ENCODE measurements around the gene ERN2. TPM values are rescaled to one million over a fixed set of nuclear protein-coding genes. Genes with fewer than 3 reads are reported as not detected.

Gene ERN2
- polyA plus RNA-seq, 3 donors = not detected

GRCh38 chr16:23728112-23728477 lies 15.1 kb upstream of the ERN2 start:
- Histone ChIP-seq H3K79me2 (ENCODE audit: insufficient read depth, low read length) (no peaks in the 10 kb centered on the region), H3K9ac (ENCODE audit: insufficient read depth, low read length, poor library complexity, severe bottlenecking) (no peak overlapping the region), H3K4me3 (replicated peaks in 1 of 3; ENCODE audit: low read depth in 2 of 3, low read length in 3 of 3) (no peak overlapping the region), H4K20me1 (ENCODE audit: insufficient read depth, low read length) (no peaks in the 10 kb centered on the region), H3K4me1 (ENCODE audit: control insufficient read depth in 1 of 2, insufficient read depth in 2 of 2, low read length in 2 of 2) (peaks cover 0 to 4% of the 10 kb centered on the region in 2 donors), H3K27me3 (ENCODE audit: control insufficient read depth in 2 of 2, insufficient read depth in 2 of 2, low read length in 2 of 2) (no peaks in the 10 kb centered on the region), H3K36me3 (replicated peaks in 1 of 2; ENCODE audit: control insufficient read depth in 1 of 2, insufficient read depth in 2 of 2, low read length in 2 of 2) (no peaks in the 10 kb centered on the region), H3K27ac (ENCODE audit: low read depth in 1 of 2, low read length in 2 of 2) (no peak overlapping the region), H3K4me2 (replicated peaks; ENCODE audit: extremely low read depth, low read length, poor library complexity, severe bottlenecking) (peak overlapping the region; percentile 34), H3K9me3 (replicated peaks in 1 of 2; ENCODE audit: control insufficient read depth in 1 of 2, insufficient read depth in 1 of 2, low read length in 2 of 2) (peaks cover 3 to 7% of the 10 kb centered on the region in 2 donors), H2AFZ (ENCODE audit: insufficient read depth, low read depth, low read length, poor library complexity, severe bottlenecking) (peak overlapping the region; percentile 66)
- TF ChIP-seq CTCF (IDR thresholded peaks at IDR 0.05) = peak; percentile 63
- no peak overlapping the region for H3K27ac Mint-ChIP-seq
- H3K36me3 Mint-ChIP-seq = no peaks in the 10 kb centered on the region
- H3K9me3 Mint-ChIP-seq = peaks cover 2 to 7% (median 4%) of the 10 kb centered on the region in 7 donors
- intact Hi-C loops (cut with micrococcal nuclease) = no loop called here
- H3K4me1 Mint-ChIP-seq = peaks cover 9% of the 10 kb centered on the region
- 55% methylated on average over 7 of the region's 10 CpGs for WGBS (ENCODE audit: insufficient coverage)
- DNase-seq = no peak
- peaks cover 0 to 12% (median 4%) of the 10 kb centered on the region in 3 donors for H3K27me3 Mint-ChIP-seq (ENCODE audit: low read depth in 3 of 3)
- no peak overlapping the region for H3K4me3 Mint-ChIP-seq

DNA sequence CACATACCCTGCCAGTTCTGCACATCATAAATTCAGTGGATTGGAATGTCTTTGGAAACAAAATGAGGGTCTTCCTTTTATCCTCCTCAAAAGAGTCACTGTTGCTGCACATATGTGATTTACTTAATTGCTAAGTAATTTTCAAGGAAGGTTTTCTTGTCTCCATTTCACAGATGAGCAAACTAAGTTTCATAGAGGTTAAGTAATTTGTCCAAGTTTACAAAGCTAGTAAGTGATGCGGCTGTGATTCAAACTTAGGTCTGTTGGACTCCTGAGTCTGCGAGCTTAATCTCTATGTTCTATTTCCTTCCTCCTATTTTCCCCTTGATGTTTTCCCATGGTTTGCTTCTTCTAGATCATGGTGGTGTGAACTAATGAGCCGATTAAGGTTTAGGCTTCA lies 13.7 kb upstream of the ERN2 start:
- Mint-ChIP-seq H3K27me3 (ENCODE audit: low read depth in 3 of 3) (peaks cover 0 to 3% (median 2%) of the 10 kb centered on the region in 3 donors), H3K4me1 (peaks cover 9% of the 10 kb centered on the region), H3K36me3 (no peaks in the 10 kb centered on the region), H3K9me3 (peaks cover 6 to 21% (median 18%) of the 10 kb centered on the region in 7 donors), H3K4me3 (no peak overlapping the region), H3K27ac (no peak overlapping the region)
- Histone ChIP-seq H4K20me1 (ENCODE audit: insufficient read depth, low read length) (no peaks in the 10 kb centered on the region), H3K4me2 (replicated peaks; ENCODE audit: extremely low read depth, low read length, poor library complexity, severe bottlenecking) (no peak overlapping the region), H3K4me1 (ENCODE audit: control insufficient read depth in 1 of 2, insufficient read depth in 2 of 2, low read length in 2 of 2) (peaks cover 0 to 4% of the 10 kb centered on the region in 2 donors), H3K9me3 (replicated peaks in 1 of 2; ENCODE audit: control insufficient read depth in 1 of 2, insufficient read depth in 1 of 2, low read length in 2 of 2) (peaks cover 10 to 13% of the 10 kb centered on the region in 2 donors), H3K27me3 (ENCODE audit: control insufficient read depth in 2 of 2, insufficient read depth in 2 of 2, low read length in 2 of 2) (no peaks in the 10 kb centered on the region), H2AFZ (ENCODE audit: insufficient read depth, low read depth, low read length, poor library complexity, severe bottlenecking) (no peak overlapping the region), H3K36me3 (replicated peaks in 1 of 2; ENCODE audit: control insufficient read depth in 1 of 2, insufficient read depth in 2 of 2, low read length in 2 of 2) (no peaks in the 10 kb centered on the region), H3K79me2 (ENCODE audit: insufficient read depth, low read length) (no peaks in the 10 kb centered on the region), H3K4me3 (replicated peaks in 1 of 3; ENCODE audit: low read depth in 2 of 3, low read length in 3 of 3) (no peak overlapping the region), H3K27ac (ENCODE audit: low read depth in 1 of 2, low read length in 2 of 2) (no peak overlapping the region), H3K9ac (ENCODE audit: insufficient read depth, low read length, poor library complexity, severe bottlenecking) (no peak overlapping the region)
- 80% methylated on average over 1 of the region's 3 CpGs for WGBS (ENCODE audit: insufficient coverage)
- intact Hi-C loops (cut with micrococcal nuclease) = no loop called here
- TF ChIP-seq CTCF (IDR thresholded peaks at IDR 0.05) = no peak
- DNase-seq = no peak
